CD4-positive, alpha-beta T cell treated with Interleukin-4 for 4 hours (primary cell): ENCODE measurements around the gene FARSB.

Experiments
- DNase-seq: peaks from one replicate; pipeline ENCODE4 v3.0.0-alpha.2; 2020

The FARSB gene

DNA sequence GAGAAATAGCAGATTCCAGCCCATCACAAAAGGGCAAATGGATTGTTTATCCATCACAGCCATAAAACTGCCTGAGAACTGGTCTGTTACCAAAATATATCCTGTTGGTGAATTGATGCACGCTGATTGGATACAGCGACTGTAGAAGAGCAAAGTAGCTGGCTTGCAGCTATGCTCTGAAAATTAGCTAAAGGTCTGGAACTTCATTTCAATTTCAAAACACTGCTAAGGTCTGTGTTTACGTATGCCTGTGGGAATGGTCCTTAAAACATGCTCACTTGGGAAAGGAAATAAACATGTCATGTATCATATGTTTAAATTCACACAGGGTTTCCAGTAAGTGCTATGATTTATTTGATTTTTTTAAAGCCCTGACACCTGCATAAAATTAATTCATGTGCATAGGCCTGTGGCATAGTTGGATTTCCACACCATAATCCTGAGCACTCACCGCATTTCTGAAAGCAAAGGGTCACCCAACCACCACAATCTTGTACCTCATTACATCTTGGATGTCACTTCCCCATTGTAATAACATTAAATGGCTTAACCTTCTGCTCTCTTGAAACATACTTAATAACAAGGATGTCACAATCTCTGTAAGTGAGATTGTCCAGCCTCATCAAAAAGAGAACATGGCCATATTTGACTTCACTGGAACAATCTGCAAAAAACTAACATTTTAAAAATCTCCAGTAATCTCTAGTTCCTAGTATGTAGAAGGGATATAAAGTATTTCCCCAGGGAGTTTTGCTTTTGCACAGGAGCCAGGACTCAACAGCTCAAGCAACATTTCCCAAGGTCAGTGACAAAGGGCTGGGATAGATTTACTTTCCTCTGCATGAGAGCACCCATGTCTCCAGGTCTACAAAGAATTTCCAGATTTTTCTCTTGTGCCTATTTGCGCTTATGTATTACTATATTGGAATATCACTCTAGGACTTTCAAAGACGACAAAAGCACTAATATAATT is 109.8 kb downstream of the FARSB start:
- no peak for DNase-seq

DNA sequence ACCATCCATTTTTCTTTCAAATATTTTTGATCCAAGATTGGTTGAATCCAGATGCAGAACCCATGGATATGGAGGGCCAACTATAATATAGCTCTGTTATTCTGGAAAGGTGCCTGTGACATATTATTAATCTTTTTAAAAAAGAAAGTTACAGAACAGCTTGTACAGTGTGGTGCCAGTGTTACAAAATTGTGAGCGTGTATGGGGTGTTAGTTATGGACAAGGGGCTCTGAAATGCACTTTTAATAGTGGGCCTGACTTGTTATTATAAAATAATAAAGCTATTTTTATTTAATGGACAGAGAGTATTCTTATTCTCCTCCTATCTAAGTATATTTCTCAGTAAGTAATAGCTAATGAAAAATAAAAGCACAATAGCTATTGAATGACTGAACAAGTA is 111.2 kb downstream of the FARSB start:
- DNase-seq: no peak

DNA sequence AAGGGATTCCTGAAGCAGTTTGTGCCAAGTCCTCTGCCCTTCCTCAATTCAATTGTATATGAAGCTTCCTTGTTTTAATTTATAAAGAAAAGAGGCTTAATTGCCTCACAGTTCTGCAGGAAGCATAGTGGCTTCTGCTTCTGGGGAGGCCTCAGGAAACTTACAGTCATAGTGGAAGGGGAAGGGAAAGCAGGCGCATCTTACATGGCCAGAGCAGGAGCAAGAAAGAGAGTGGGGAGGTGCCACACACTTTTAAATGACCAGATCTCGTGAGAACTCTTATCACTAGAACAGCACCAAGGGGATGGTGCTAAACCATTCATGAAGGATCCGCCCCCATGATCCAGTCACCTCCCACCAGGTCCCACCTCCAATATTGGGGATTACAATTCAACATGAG is 117.4 kb downstream of the FARSB start:
- no peak for DNase-seq

DNA sequence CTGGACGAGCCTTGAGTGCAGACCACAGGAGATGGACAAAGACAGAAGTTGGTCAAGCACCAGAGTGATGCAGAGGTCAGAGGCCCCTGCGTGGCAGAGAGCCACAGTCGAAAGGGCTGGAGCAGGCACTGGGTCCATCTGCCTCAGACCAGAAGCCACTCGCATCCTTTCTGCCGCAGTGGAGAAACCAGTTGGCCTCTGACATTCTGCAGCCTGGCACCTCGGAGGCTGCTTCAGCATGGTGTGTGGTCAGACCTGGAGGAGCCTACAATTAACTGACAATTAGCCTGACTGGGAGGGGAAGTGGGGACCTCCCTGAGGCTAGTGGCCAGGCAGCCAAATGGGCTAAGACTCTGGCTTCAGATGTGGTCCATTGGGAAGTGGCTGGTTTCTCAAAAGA is 120.4 kb downstream of the FARSB start:
- no peak for DNase-seq

DNA sequence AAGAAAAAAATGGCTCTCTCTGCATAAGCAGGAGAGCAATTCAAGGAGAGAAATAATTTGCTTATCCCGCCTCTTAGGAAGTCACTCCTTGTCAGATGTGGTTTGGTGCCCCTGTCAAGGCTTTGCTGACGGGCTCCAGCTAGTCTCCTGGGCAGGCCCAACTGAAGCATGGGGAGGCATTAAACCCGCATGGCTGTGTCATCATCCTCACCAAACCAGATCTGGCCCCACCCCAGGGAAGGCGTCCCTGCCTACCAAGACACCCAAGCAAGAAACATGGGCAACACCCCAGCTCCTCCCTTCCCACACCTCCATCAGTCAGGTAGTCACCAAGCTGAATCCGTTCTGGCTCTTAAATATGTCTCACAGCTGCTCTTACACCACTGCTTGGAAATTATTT is 123.6 kb downstream of the FARSB start:
- no peak for DNase-seq

DNA sequence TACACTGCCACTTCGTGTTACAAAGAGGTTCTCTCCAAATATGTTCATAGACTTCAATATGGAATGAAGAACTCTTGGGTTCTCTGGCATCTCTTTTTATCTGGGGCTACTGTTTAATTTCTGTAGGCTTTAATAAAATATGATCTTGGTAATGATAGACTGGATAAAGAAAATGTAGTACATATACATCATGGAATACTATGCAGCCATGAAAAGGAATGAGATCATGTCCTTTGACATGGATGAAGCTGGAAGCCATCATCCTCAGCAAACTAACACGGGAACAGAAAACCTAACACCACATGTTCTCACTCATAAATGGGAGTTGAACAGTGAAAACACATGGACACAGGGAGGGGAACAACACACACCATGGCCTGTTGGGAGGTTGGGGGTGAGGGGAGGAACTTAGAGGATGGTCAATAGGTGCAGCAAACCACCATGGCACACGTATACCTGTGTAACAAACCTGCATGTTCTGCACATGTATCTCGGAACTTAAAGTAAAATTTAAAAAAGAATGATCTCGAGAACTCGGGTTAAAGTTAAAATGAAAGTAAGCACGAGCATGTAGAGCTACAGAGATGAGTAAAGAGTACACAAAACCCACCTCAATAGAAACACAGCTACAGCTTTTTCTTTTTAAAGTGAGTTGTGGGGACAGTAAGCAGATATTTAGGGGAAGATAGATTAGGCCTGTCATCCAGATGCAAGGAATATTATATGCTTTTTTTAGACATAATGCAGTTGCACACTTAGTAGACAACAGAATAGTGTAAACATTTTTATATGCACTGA is 129.2 kb downstream of the FARSB start:
- no peak for DNase-seq

DNA sequence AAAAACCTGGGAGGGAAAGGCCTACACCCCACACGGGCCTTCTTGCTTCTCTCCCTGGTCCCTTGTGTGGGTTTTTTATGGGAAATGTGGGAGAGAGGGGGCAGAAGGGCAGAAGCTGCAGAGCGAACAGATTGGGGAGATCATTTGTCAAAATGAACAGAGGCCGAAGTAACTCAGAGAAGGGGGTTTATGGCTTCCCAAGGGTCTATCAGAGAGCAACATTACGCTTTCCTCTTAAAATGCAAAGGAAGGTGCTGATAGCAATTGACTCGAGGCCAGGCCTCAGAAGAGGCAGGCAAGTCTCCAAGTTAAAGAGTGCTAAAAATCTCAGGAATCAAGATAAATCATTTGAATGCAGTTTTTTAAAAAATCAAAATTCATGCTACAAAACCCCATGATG is 130.1 kb downstream of the FARSB start:
- DNase-seq: no peak

DNA sequence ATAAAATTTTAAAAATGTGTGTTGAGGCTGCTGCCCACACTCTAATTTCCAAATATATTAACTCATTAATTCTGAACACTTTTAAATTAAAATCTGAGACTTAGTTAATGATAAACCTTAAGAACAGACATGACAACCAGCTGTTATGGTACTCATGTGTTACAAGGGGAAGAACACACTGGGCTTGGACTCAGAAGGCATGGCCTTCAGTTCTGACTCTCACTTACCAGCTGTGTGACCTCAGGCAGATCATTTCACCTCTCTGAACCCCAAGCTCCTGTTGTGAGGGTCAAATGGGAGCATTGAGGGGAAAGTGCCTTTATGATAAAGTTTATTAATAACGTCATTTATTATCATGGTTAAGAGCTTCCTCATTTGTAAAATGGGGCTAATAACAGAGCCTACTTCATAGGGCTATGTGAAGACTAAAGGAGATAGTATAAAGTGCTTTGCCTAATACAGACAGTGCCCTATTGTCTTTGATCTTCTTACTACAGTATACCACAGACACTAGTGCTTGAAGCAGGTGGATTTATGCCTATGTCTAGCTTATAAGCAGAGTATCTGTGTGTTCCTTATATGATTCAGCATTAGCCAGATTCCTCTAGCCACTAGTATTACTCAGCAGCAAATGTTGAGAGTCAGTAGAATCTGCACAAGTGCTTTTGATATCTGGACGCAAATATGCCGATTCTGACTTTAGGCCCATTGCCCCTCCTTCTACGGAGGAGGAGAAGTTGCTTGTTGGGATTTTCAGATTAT is 131.9 kb downstream of the FARSB start:
- DNase-seq: no peak

DNA sequence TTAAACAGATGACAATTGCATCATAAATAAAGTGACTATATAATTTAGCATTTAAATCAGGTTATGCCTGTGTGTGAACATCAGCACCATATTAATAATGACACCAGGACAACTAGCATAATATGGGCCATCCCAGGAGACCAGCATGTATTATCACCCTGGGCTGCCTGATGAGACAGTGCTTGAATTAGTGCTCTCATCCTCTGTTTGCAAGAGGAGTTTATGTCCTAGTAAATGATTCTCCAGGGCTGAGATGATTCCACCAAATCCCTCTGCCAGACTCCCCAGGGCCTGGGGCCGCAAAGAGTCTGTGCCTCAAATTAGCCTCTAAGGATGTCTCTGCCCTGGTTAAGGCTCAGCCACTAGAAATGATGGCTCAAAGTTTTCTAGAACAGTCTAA is 133.8 kb downstream of the FARSB start:
- DNase-seq: no peak

DNA sequence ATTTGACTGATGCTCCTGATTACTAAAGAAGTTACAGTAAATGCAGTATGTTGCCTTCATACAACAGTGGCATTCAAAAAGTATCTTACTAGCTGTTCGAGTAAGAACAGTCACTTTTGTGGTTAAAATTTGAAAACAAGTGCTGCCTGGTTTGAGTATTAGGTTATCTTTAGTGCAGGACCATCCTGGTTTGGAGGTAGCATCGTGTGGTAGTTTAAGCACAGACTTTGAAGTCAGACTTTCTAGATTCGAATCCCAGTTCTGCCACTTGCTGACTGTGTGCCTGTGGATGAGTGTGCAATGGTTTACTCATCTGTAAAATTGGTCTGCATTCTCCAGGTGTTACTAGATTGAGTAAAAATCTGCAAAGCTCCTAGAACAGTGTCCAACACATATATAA is 134.8 kb downstream of the FARSB start:
- no peak for DNase-seq
